Left lung (tissue), 10 donors: Measurements from ENCODE around the gene SPIRE1. TPM values are rescaled to one million over a fixed set of nuclear protein-coding genes. Genes with fewer than 3 reads are reported as not detected.

ENCODE experiments used
- ATAC-seq: fragments of 200-7000 bp; cut with Tn5 transposase; one replicate; pipeline ENCODE4 v1.9.1; 2020; ENCODE audit warnings: moderate library complexity
- DNase-seq, 4 donors: peaks; one replicate each; pipeline ENCODE4 v3.0.0-alpha.2; 2013 to 2020
- H3K27ac ChIP-seq, 2 donors: fragments of 200-600 bp; sonication (generic) in 1 of 2; one replicate each; pipeline versions ENCODE4 v1.5.0 to v1.8.0; 2020 to 2021
- H3K27me3 ChIP-seq, 2 donors: fragments of 200-600 bp; sonication (generic) in 1 of 2; one replicate each; pipeline versions ENCODE4 v1.5.0 to v1.8.0; 2020 to 2021
- H3K36me3 ChIP-seq, 2 donors: fragments of 200-600 bp; sonication (generic) in 1 of 2; one replicate each; pipeline versions ENCODE4 v1.5.0 to v1.8.0; 2020 to 2021
- H3K4me1 ChIP-seq, 2 donors: fragments of 200-600 bp; one replicate each; pipeline ENCODE4 v1.8.0; 2021
- H3K4me3 ChIP-seq, 2 donors: fragments of 200-600 bp; sonication (generic) in 1 of 2; one replicate each; pipeline versions ENCODE4 v1.5.0 to v1.8.0; 2020 to 2021; ENCODE audit warnings: mild to moderate bottlenecking in 1 of 2
- H3K9me3 ChIP-seq, 2 donors: fragments of 200-600 bp; sonication (generic) in 1 of 2; one replicate each; pipeline versions ENCODE4 v1.5.0 to v1.8.0; 2020 to 2021
- CTCF ChIP-seq, 2 donors: fragments of 200-600 bp; sonication (generic) in 1 of 2; IDR thresholded peaks; one replicate each; pipeline versions ENCODE4 v1.5.0 to v1.8.0; 2021; ENCODE audit warnings: antibody characterized with exemption in 2 of 2
- intact Hi-C, 2 donors: fragments of 100-400 bp; cut with DNase I; formaldehyde crosslinking; loops; one replicate each; pipeline versions ENCODE4 v1.11.2 to v1.14.2; 2022
- polyA plus RNA-seq, 6 donors: library from polyadenylated mRNA; unstranded; fragments of 120-200 nt; gene quantifications; one replicate each; pipeline ENCODE4 v1.2.1, GENCODE V29; 2013; ENCODE audit not compliant: insufficient read length in 6 of 6
- total RNA-seq, 2 donors: library from RNA; stranded (reverse); fragmentation: NEBNext Ultra II Directional; extraction: Animal tissue kit (Norgen Biotek cat#: 25700); gene quantifications; one replicate each; pipeline ENCODE4 v1.2.1, GENCODE V29; 2021
- donor health status: DM: no; HTN: yes; CAD: no.
- donor health status: DM: no; HTN: no; CAD: no.

SPIRE1 gene
- total and polyA plus RNA-seq, 8 donors = 12.1 to 50.4 (median 15.7) TPM

- H3K27ac ChIP-seq = no peak overlapping the region
- H3K36me3 ChIP-seq = peaks cover 0 to 6% of the 10 kb centered on the region in 2 donors
- no peak for TF ChIP-seq CTCF (IDR thresholded peaks at IDR 0.05)
- DNase-seq (no peak), ATAC-seq (no peak)
- no peaks in the 10 kb centered on the region for H3K9me3 ChIP-seq
- no peaks in the 10 kb centered on the region for H3K4me1 ChIP-seq
- intact Hi-C loops = no loop called here
- no peaks in the 10 kb centered on the region for H3K27me3 ChIP-seq
- H3K4me3 ChIP-seq = no peak overlapping the region
Measured at GRCh38 chr18:12479536-12479935, 178.4 kb downstream of the SPIRE1 start.

GRCh38 chr18:12478269-12479047 lies 179.4 kb downstream of the SPIRE1 start:
- no peak for ATAC-seq
- intact Hi-C loops = no loop called here
- H3K36me3 ChIP-seq = peaks cover 0 to 6% of the 10 kb centered on the region in 2 donors
- no peak for TF ChIP-seq CTCF (IDR thresholded peaks at IDR 0.05)
- H3K27me3 ChIP-seq = no peaks in the 10 kb centered on the region
- H3K27ac ChIP-seq = no peak overlapping the region
- H3K4me1 ChIP-seq = no peaks in the 10 kb centered on the region
- H3K9me3 ChIP-seq = no peaks in the 10 kb centered on the region
- no peak for DNase-seq
- no peak overlapping the region for H3K4me3 ChIP-seq

GRCh38 chr18:12477606-12478005 lies 180.3 kb downstream of the SPIRE1 start:
- no peak overlapping the region for H3K27ac ChIP-seq
- ATAC-seq (no peak), DNase-seq (no peak)
- H3K9me3 ChIP-seq = no peaks in the 10 kb centered on the region
- H3K4me1 ChIP-seq = no peaks in the 10 kb centered on the region
- no peak for TF ChIP-seq CTCF (IDR thresholded peaks at IDR 0.05)
- H3K4me3 ChIP-seq = no peak overlapping the region
- no peaks in the 10 kb centered on the region for H3K27me3 ChIP-seq
- intact Hi-C loops = no loop called here
- peaks cover 0 to 6% of the 10 kb centered on the region in 2 donors for H3K36me3 ChIP-seq

- H3K9me3 ChIP-seq = no peaks in the 10 kb centered on the region
- no peaks in the 10 kb centered on the region for H3K4me1 ChIP-seq
- intact Hi-C loops = no loop called here
- no peak overlapping the region for H3K4me3 ChIP-seq
- no peak for ATAC-seq
- no peak overlapping the region for H3K27ac ChIP-seq
- peaks cover 0 to 6% of the 10 kb centered on the region in 2 donors for H3K36me3 ChIP-seq
- H3K27me3 ChIP-seq = no peaks in the 10 kb centered on the region
- no peak for TF ChIP-seq CTCF (IDR thresholded peaks at IDR 0.05)
- DNase-seq = no peak
Measured at GRCh38 chr18:12476955-12477354, 181.0 kb downstream of the SPIRE1 start.

- no peak overlapping the region for H3K27ac ChIP-seq
Measured at GRCh38 chr18:12474876-12475275, 183.0 kb downstream of the SPIRE1 start.

More at GRCh38 chr18:12474876-12475275, 183.0 kb downstream of the SPIRE1 start:
- no peaks in the 10 kb centered on the region for H3K27me3 ChIP-seq
- ATAC-seq (no peak), DNase-seq (no peak)
- H3K4me3 ChIP-seq = no peak overlapping the region
- H3K36me3 ChIP-seq = peaks cover 0 to 6% of the 10 kb centered on the region in 2 donors
- TF ChIP-seq CTCF (IDR thresholded peaks at IDR 0.05) = no peak
- H3K9me3 ChIP-seq = no peaks in the 10 kb centered on the region
- no peaks in the 10 kb centered on the region for H3K4me1 ChIP-seq
- intact Hi-C loops = no loop called here
